HG02852 (cell line): ENCODE measurements around the gene MCAM.
A peak's percentile ranks its signal among the peaks of the same experiment; 100 is the strongest.

Experiments
- ATAC-seq: cut with Tn5 transposase; IDR thresholded peaks from one replicate; pipeline ENCODE4 v1.9.1; 2021; ENCODE audit warnings: mild to moderate bottlenecking, moderate library complexity; ENCODE audit not compliant: unreplicated experiment

The MCAM gene

GRCh38 chr11:119345685-119346084 is 28.8 kb upstream of the MCAM start:
- ATAC-seq = no peak

- no peak for ATAC-seq
Observed at GRCh38 chr11:119344291-119345010, 27.5 kb upstream of the MCAM start.

GRCh38 chr11:119343726-119344125 is 26.8 kb upstream of the MCAM start:
- ATAC-seq = no peak

GRCh38 chr11:119342362-119343130 is 25.6 kb upstream of the MCAM start:
- ATAC-seq = no peak

GRCh38 chr11:119342023-119342300 is 25.0 kb upstream of the MCAM start:
- no peak for ATAC-seq

GRCh38 chr11:119341222-119342022 is 24.5 kb upstream of the MCAM start:
- ATAC-seq = no peak

GRCh38 chr11:119340335-119341221 is 23.6 kb upstream of the MCAM start, which contains the start of gene C1QTNF5:
Gene C1QTNF5, minus strand, starts transcription at chr11:119340883. Its CDS starts 486 bp downstream, at chr11:119340397.
- no peak for ATAC-seq

- ATAC-seq = no peak
Observed at GRCh38 chr11:119339589-119340334, 22.8 kb upstream of the MCAM start.

- no peak for ATAC-seq
Observed at GRCh38 chr11:119338965-119339588, 22.1 kb upstream of the MCAM start.

GRCh38 chr11:119338318-119338890 is 21.5 kb upstream of the MCAM start:
- no peak for ATAC-seq

GRCh38 chr11:119337581-119338317 is 20.8 kb upstream of the MCAM start:
- no peak for ATAC-seq

- ATAC-seq = no peak
Observed at GRCh38 chr11:119336744-119337469, 20.0 kb upstream of the MCAM start.

- no peak for ATAC-seq
Observed at GRCh38 chr11:119335655-119336543, 19.0 kb upstream of the MCAM start.

- no peak for ATAC-seq
Observed at GRCh38 chr11:119335091-119335654, 18.2 kb upstream of the MCAM start.

- peak; percentile 91 for ATAC-seq
Observed at GRCh38 chr11:119334174-119334930, 17.4 kb upstream of the MCAM start, which contains the start of gene RNF26. Gene RNF26, plus strand, starts transcription at chr11:119334527. Its CDS starts 596 bp downstream, at chr11:119335123.
